HCT116 (cell line): ENCODE results near the gene CMC1.

Experiments
- CTCF ChIP-seq, 3 experiments: fragments of 200-600 bp in 1 of 3; sonication (generic) in 1 of 3; IDR thresholded peaks in 2 of 3; conservative IDR thresholded peaks in 1 of 3; 2 replicates each; pipeline ENCODE4 v1.5.1; 2012 to 2017; ENCODE audit warnings: low read depth in 2 of 3, low read length in 2 of 3, antibody characterized with exemption in 1 of 3, borderline replicate concordance in 1 of 3, control low read depth in 1 of 3, mild to moderate bottlenecking in 1 of 3, mixed read lengths in 1 of 3, mixed run types in 1 of 3, moderate library complexity in 1 of 3; ENCODE audit not compliant: insufficient read depth in 1 of 3
- EZH2 ChIP-seq: fragments of 200-600 bp; sonication (generic); IDR thresholded peaks from 2 replicates; pipeline ENCODE4 v1.6.1; 2017; ENCODE audit warnings: antibody characterized with exemption, mixed run types
- POLR2A ChIP-seq: IDR thresholded peaks from 2 replicates; pipeline ENCODE4 v1.7.0; 2011; ENCODE audit warnings: borderline replicate concordance; ENCODE audit not compliant: insufficient read depth, insufficient read length; ENCODE audit errors: extremely low read depth
- POLR2AphosphoS5 ChIP-seq: IDR thresholded peaks from 2 replicates; pipeline ENCODE4 v1.6.1; 2011; ENCODE audit warnings: mild to moderate bottlenecking, low read depth, low read length, moderate library complexity
- RAD21 ChIP-seq: IDR thresholded peaks from 2 replicates; pipeline ENCODE4 v1.6.1; 2012; ENCODE audit warnings: low read depth, mild to moderate bottlenecking
- REST ChIP-seq: IDR thresholded peaks from 2 replicates; pipeline ENCODE4 v1.6.1; 2012; ENCODE audit warnings: low read depth

- no peak for TF ChIP-seq POLR2AphosphoS5
- TF ChIP-seq CTCF (IDR thresholded peaks at IDR 0.05 in 2 of 3, conservative IDR thresholded peaks at IDR 0.05 in 1 of 3; ENCODE audit: borderline replicate concordance in 1 of 3, insufficient read depth in 1 of 3, low read depth in 2 of 3, low read length in 2 of 3), result no peak
- TF ChIP-seq REST, result no peak
- TF ChIP-seq RAD21, result no peak
- TF ChIP-seq POLR2A, result no peak
- TF ChIP-seq EZH2, result no peak
Measured at GRCh38 chr3:28347374-28348264, 106.2 kb downstream of the CMC1 start.
